Psoas muscle (tissue), 8 donors: Measurements from ENCODE around the gene USP15. TPM values are rescaled to one million over a fixed set of nuclear protein-coding genes. Genes with fewer than 3 reads are reported as not detected.
A peak's percentile ranks its signal among the peaks of the same experiment; 100 is the strongest.
"Not testable (repeated sequence)": the region's sequence is repeated elsewhere in the genome, so short reads cannot be mapped to it uniquely, and the experiment has no call there.

Experiments
- ATAC-seq, 4 donors: fragments of 200-7000 bp; cut with Tn5 transposase; one replicate each; pipeline ENCODE4 v1.9.1; 2020; ENCODE audit warnings: moderate library complexity in 3 of 4, mild to moderate bottlenecking in 2 of 4
- DNase-seq, 2 donors: peaks; one replicate each; pipeline ENCODE4 v3.0.0-alpha.2; 2020
- H3K27ac ChIP-seq: fragments of 200-600 bp; one replicate; pipeline ENCODE4 v1.8.0; 2022
- H3K27me3 ChIP-seq, 3 donors: fragments of 200-600 bp in 1 of 3; one replicate each; pipeline versions ENCODE4 v1.6.1 to v1.8.0; 2013 to 2022; ENCODE audit warnings: low read length in 2 of 3, mild to moderate bottlenecking in 2 of 3, moderate library complexity in 1 of 3; ENCODE audit not compliant: insufficient read depth in 3 of 3
- H3K36me3 ChIP-seq, 2 donors: fragments of 200-600 bp in 1 of 2; one replicate each; pipeline versions ENCODE4 v1.6.1 to v1.8.0; 2013 to 2022; ENCODE audit warnings: low read depth in 1 of 2, mild to moderate bottlenecking in 1 of 2, moderate library complexity in 1 of 2; ENCODE audit not compliant: insufficient read depth in 1 of 2
- H3K4me1 ChIP-seq: fragments of 200-600 bp; one replicate; pipeline ENCODE4 v1.8.0; 2022
- H3K4me3 ChIP-seq: fragments of 200-600 bp; one replicate; pipeline ENCODE4 v1.8.0; 2022; ENCODE audit warnings: mild to moderate bottlenecking
- H3K9me3 ChIP-seq: fragments of 200-600 bp; one replicate; pipeline ENCODE4 v1.8.0; 2022
- WGBS, 3 donors: extraction: QIAGEN DNeasy Blood & Tissue Kit; methylation state at CpG; one replicate each; pipeline versions ENCODE4 v1.1.6 to v1.1.7; 2013; 5-methylcytosine and 5-hydroxymethylcytosine counted together
- intact Hi-C, 2 donors: fragments of 100-400 bp; cut with DNase I; formaldehyde crosslinking; loops; one replicate each; pipeline versions ENCODE4 v1.11.0 to v1.14.2; 2022
- polyA plus RNA-seq, 3 donors: library from polyadenylated mRNA; stranded (reverse); fragments of 200-250 nt; gene quantifications; one replicate each; pipeline ENCODE4 v1.2.3, GENCODE V29; 2013
- total RNA-seq, 4 donors: library from RNA; stranded (reverse); fragmentation: NEBNext Ultra II Directional in 2 of 4; extraction: Animal tissue kit (Norgen Biotek cat#: 25700) in 2 of 4; gene quantifications; one replicate each; pipeline versions ENCODE4 v1.2.1 to v1.2.4, GENCODE V29; 2021 to 2023
- TF ChIP-seq, protein P1 (sequence below): fragments of 200-600 bp; IDR thresholded peaks from one replicate; pipeline ENCODE4 v1.8.0; 2022; ENCODE audit warnings: antibody characterized with exemption
- donor health status: healthy with polysubstance abuse.
- donor health status: DM: no; HTN: no; CAD: no; lungs with moderate emphysema.
- donor health status: Bipolar disorder and iron deficiency.
- donor health status: healthy.
- donor health status: DM: yes; HTN: yes; CAD: no.
- donor health status: DM: no; HTN: no; CAD: no.
- donor health status: DM: no; HTN: no; CAD: no.
- donor health status: DM: yes; HTN: yes; CAD: no.

USP15 gene
- total and polyA plus RNA-seq, 7 donors = 27.6 to 65.6 (median 48.7) TPM

GRCh38 chr12:62344731-62345556 is 84.7 kb downstream of the USP15 start:
- 89% methylated on average over 4 of the region's 4 CpGs for WGBS, 3 donors
- ATAC-seq, intact Hi-C loops, DNase-seq, H3K27me3 ChIP-seq, H3K4me1 ChIP-seq, H3K4me3 ChIP-seq, H3K9me3 ChIP-seq, H3K27ac ChIP-seq: not testable (repeated sequence)
- peaks cover 4 to 15% of the 10 kb centered on the region in 2 donors for H3K36me3 ChIP-seq

DNA sequence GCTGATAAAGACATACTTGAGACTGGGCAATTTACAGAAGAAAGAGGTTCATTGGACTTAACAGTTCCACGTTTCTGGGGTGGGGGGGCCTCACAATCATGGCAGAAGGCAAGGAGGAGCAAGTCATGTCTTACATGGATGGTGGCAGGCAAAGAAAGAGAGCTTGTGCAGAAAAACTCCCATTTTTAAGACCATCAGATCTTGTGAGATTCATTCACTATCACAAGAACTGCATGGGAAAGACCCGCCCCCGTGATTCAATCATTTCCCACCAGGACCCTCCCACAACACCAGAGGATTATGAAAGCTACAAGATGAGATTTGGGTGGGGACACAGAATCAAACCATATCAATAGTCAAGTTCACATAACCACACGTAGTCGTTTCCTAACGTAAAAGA is 85.5 kb downstream of the USP15 start:
- intact Hi-C loops = no loop called here
- WGBS, 3 donors = 95 to 99% (median 95%) methylated on average over 6 of the region's 6 CpGs
- ATAC-seq = no peak
- no peaks in the 10 kb centered on the region for H3K4me1 ChIP-seq
- H3K27ac ChIP-seq = no peak overlapping the region
- peaks cover 4 to 15% of the 10 kb centered on the region in 2 donors for H3K36me3 ChIP-seq
- no peaks in the 10 kb centered on the region for H3K9me3 ChIP-seq
- DNase-seq = no peak
- TF ChIP-seq, protein P1, sequence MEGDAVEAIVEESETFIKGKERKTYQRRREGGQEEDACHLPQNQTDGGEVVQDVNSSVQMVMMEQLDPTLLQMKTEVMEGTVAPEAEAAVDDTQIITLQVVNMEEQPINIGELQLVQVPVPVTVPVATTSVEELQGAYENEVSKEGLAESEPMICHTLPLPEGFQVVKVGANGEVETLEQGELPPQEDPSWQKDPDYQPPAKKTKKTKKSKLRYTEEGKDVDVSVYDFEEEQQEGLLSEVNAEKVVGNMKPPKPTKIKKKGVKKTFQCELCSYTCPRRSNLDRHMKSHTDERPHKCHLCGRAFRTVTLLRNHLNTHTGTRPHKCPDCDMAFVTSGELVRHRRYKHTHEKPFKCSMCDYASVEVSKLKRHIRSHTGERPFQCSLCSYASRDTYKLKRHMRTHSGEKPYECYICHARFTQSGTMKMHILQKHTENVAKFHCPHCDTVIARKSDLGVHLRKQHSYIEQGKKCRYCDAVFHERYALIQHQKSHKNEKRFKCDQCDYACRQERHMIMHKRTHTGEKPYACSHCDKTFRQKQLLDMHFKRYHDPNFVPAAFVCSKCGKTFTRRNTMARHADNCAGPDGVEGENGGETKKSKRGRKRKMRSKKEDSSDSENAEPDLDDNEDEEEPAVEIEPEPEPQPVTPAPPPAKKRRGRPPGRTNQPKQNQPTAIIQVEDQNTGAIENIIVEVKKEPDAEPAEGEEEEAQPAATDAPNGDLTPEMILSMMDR = no peak
- no peaks in the 10 kb centered on the region for H3K27me3 ChIP-seq
- H3K4me3 ChIP-seq = no peak overlapping the region

DNA sequence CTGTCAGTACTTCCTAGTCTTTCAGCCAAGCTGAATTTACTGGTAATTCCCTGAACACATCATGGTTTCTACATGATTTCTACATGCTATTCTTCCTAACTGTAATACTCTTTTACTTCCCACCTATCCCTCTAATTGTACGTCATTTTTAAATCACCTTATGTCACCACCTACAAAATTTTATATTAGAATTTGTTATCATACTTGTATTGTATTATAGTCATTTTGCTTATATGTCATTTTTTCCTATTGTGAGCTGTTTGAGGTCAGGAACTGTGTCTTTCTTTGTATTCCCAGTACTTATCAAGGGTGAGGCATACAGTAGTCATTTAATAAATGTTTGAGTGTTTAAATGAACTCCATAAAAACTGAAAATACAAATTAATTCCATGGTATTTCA is 86.6 kb downstream of the USP15 start:
- WGBS, 3 donors = 93 to 98% (median 96%) methylated on average over 1 of the region's 1 CpG
- no peaks in the 10 kb centered on the region for H3K27me3 ChIP-seq
- intact Hi-C loops = no loop called here
- ATAC-seq = no peak
- peaks cover 4 to 15% of the 10 kb centered on the region in 2 donors for H3K36me3 ChIP-seq
- H3K4me3 ChIP-seq = no peak overlapping the region
- DNase-seq = no peak
- TF ChIP-seq, protein P1 = no peak
- H3K27ac ChIP-seq = no peak overlapping the region
- no peaks in the 10 kb centered on the region for H3K4me1 ChIP-seq
- no peaks in the 10 kb centered on the region for H3K9me3 ChIP-seq

DNA sequence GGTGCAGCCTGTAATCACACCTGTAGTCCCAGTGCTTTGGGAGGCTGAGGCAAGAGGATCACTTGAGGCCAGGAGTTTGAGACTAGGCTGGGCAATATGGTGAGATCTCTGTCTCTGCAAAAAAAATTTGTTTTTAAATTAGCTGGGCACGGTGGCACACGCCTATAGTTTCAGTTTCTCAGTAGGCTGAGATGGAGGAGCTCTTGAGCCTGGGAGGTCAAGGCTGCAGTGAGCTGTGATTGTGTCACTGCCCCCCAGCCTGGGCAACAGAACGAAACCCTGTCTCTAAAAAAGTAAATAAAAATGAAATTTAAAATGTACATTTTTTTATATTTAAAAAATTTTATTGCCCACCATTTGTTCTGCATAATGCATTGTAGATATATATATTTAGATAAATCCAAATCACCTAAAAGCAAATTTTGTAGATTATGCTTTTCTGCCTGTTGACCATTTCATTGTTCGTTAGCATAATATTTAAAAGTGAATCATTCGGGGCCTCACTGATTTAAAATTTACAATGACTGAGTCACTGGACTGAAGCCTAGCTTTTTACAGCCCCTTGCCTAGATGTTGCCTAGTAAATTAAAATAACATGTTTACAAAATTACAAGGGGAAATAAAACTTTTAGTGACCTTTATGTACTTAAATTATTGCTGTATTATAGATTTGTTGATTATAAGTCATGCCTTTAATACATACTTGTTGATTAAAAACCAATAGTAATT is 87.9 kb downstream of the USP15 start:
- H3K9me3 ChIP-seq = no peaks in the 10 kb centered on the region
- H3K27ac ChIP-seq = no peak overlapping the region
- H3K4me1 ChIP-seq = no peaks in the 10 kb centered on the region
- intact Hi-C loops = no loop called here
- TF ChIP-seq, protein P1 = no peak
- peaks cover 4 to 11% of the 10 kb centered on the region in 2 donors for H3K36me3 ChIP-seq
- H3K4me3 ChIP-seq = no peak overlapping the region
- 86 to 91% (median 87%) methylated on average over 5 of the region's 5 CpGs for WGBS, 3 donors
- no peak for DNase-seq
- ATAC-seq = no peak
- H3K27me3 ChIP-seq = no peaks in the 10 kb centered on the region

DNA sequence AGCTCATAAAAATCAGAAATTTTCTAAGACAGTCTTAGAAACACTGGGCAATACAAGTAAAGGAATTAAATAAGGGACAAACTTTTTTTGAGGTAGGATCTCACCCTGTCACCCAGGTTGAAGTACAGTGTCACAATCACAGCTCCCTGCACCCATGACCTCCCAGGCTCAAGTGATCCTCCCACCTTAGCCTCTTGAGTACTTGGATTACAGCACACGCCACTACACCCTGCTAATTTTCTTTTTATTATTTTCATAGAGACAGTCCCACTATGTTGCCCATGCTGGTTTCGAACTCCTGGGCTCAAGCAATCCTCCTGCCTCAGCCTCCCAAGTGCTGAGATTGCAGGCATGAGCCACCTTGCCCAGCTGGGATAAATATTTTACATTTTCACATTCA is 90.3 kb downstream of the USP15 start:
- intact Hi-C loops = no loop called here
- Histone ChIP-seq H3K36me3 (peaks cover 0 to 4% of the 10 kb centered on the region in 2 donors), H3K4me1 (no peaks in the 10 kb centered on the region), H3K27ac (no peak overlapping the region), H3K27me3 (no peaks in the 10 kb centered on the region), H3K4me3 (no peak overlapping the region), H3K9me3 (no peaks in the 10 kb centered on the region)
- no peak for DNase-seq
- peak in 1 of 4 donors; percentile 30 for ATAC-seq
- TF ChIP-seq, protein P1 = no peak
- 79 to 100% (median 97%) methylated on average over 2 of the region's 2 CpGs for WGBS, 3 donors
